Measurements from ENCODE around the gene KCTD10.

Gene KCTD10

GRCh38 chr12:109446869-109447268, 30.2 kb downstream of the KCTD10 start:
- Histone ChIP-seq H3K27ac (replicated peaks) (no peak overlapping the region), H3K27me3 (ENCODE audit: insufficient read depth, poor library complexity, severe bottlenecking) (no peaks in the 10 kb centered on the region), H3K4me3 (replicated peaks; ENCODE audit: insufficient read depth, low read length) (no peak overlapping the region)
- DNase-seq (ENCODE audit: low read depth in 1 of 2, low spot score in 1 of 2), result no peak
- TF ChIP-seq POLR2AphosphoS5 (IDR thresholded peaks at IDR 0.05; ENCODE audit: low read depth) (no peak), CTCF (IDR thresholded peaks at IDR 0.05; ENCODE audit: insufficient read depth, low read length) (no peak), SPI1 (IDR thresholded peaks at IDR 0.05; ENCODE audit: borderline replicate concordance, low read depth) (no peak), REST (IDR thresholded peaks at IDR 0.05; ENCODE audit: insufficient replicate concordance, low read depth) (no peak), GABPA (IDR thresholded peaks at IDR 0.05; ENCODE audit: low read depth) (no peak)

GRCh38 chr12:109445191-109445609, 31.9 kb downstream of the KCTD10 start:
- no peak overlapping the region for H3K27ac ChIP-seq (replicated peaks)
- H3K27me3 ChIP-seq (ENCODE audit: insufficient read depth, poor library complexity, severe bottlenecking), result no peaks in the 10 kb centered on the region
- no peak overlapping the region for H3K4me3 ChIP-seq (replicated peaks; ENCODE audit: insufficient read depth, low read length)
- TF ChIP-seq POLR2AphosphoS5 (IDR thresholded peaks at IDR 0.05; ENCODE audit: low read depth), result no peak
- TF ChIP-seq SPI1 (IDR thresholded peaks at IDR 0.05; ENCODE audit: borderline replicate concordance, low read depth), result no peak
- no peak for TF ChIP-seq GABPA (IDR thresholded peaks at IDR 0.05; ENCODE audit: low read depth)
- no peak for TF ChIP-seq REST (IDR thresholded peaks at IDR 0.05; ENCODE audit: insufficient replicate concordance, low read depth)
- no peak for TF ChIP-seq CTCF (IDR thresholded peaks at IDR 0.05; ENCODE audit: insufficient read depth, low read length)
- no peak for DNase-seq (ENCODE audit: low read depth in 1 of 2, low spot score in 1 of 2)

- no peak overlapping the region for H3K4me3 ChIP-seq (replicated peaks; ENCODE audit: insufficient read depth, low read length)
- no peak for DNase-seq (ENCODE audit: low read depth in 1 of 2, low spot score in 1 of 2)
- no peaks in the 10 kb centered on the region for H3K27me3 ChIP-seq (ENCODE audit: insufficient read depth, poor library complexity, severe bottlenecking)
- no peak overlapping the region for H3K27ac ChIP-seq (replicated peaks)
- TF ChIP-seq SPI1 (IDR thresholded peaks at IDR 0.05; ENCODE audit: borderline replicate concordance, low read depth) (no peak), CTCF (IDR thresholded peaks at IDR 0.05; ENCODE audit: insufficient read depth, low read length) (no peak), GABPA (IDR thresholded peaks at IDR 0.05; ENCODE audit: low read depth) (no peak)
These were observed 32.8 kb downstream of the KCTD10 start for GRCh38 chr12:109444259-109444658.

GRCh38 chr12:109443794-109444193, 33.3 kb downstream of the KCTD10 start:
- Histone ChIP-seq H3K4me3 (replicated peaks; ENCODE audit: insufficient read depth, low read length) (no peak overlapping the region), H3K27ac (replicated peaks) (no peak overlapping the region), H3K27me3 (ENCODE audit: insufficient read depth, poor library complexity, severe bottlenecking) (no peaks in the 10 kb centered on the region)
- TF ChIP-seq REST (IDR thresholded peaks at IDR 0.05; ENCODE audit: insufficient replicate concordance, low read depth) (no peak), GABPA (IDR thresholded peaks at IDR 0.05; ENCODE audit: low read depth) (no peak), POLR2AphosphoS5 (IDR thresholded peaks at IDR 0.05; ENCODE audit: low read depth) (no peak), SPI1 (IDR thresholded peaks at IDR 0.05; ENCODE audit: borderline replicate concordance, low read depth) (no peak), CTCF (IDR thresholded peaks at IDR 0.05; ENCODE audit: insufficient read depth, low read length) (no peak)
- no peak for DNase-seq (ENCODE audit: low read depth in 1 of 2, low spot score in 1 of 2)

All from HL-60 (cell line).